Measurements from ENCODE around the gene ATP8A2.
"Not testable (repeated sequence)": the region's sequence is repeated elsewhere in the genome, so short reads cannot be mapped to it uniquely, and the experiment has no call there.

Gene ATP8A2

GRCh38 chr13:25371875-25372283 lies at the start of gene ATP8A2:
ATP8A2 (plus strand) TSS chr13:25371974; CDS start chr13:25372213, 239 bp downstream.
- no peak for DNase-seq (ENCODE audit: low read depth)

- DNase-seq (ENCODE audit: low read depth): no peak
Observed at GRCh38 chr13:25324100-25324499, 47.7 kb upstream of the ATP8A2 start.

DNA sequence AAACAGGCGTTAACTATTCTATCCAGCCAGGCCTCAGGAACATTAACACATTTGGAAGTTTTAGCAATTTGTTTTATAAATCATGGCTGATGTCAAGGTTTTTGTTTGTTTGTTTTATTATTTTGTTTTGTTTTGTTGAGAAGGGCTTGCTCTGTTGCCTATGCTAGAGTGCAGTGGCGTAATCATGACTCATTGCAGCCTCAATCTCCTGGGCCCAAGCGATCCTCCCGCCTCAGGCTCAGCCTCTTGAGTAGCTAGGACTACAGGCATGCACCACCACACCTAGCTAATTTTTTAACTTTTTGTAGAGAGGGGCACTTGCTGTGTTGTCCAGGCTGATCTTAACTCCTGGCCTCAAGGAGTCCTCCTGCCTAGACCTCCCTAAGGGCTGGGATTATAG lies 42.1 kb upstream of the ATP8A2 start:
- DNase-seq (ENCODE audit: low read depth): no peak

- DNase-seq (ENCODE audit: low read depth): no peak
Observed at GRCh38 chr13:25330541-25330940, 41.2 kb upstream of the ATP8A2 start.

DNA sequence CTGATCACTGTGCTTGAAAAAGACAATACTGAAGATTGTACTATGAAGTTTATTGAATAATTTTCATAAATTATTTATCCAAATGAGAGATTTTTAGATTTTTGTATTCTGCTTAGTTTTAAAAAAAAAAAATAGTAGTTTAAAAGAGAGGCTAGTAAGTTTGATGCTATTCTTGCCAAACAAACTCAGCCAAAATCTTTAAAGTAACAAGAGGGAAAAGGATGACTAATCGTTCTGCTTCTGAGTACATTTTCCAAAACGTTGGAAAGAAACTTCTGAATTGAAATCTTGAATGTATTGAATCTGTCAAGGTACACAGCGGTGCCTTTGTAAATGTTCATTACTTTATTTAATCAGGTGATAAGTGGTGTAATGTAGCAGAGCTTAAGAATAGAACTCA lies 35.9 kb upstream of the ATP8A2 start:
- no peak for DNase-seq (ENCODE audit: low read depth)

- DNase-seq (ENCODE audit: low read depth): no peak
Observed at GRCh38 chr13:25345576-25345975, 26.2 kb upstream of the ATP8A2 start.

- DNase-seq (ENCODE audit: low read depth): no peak
Observed at GRCh38 chr13:25347151-25347550, 24.6 kb upstream of the ATP8A2 start.

- no peak for DNase-seq (ENCODE audit: low read depth)
Observed at GRCh38 chr13:25351404-25351803, 20.4 kb upstream of the ATP8A2 start.

DNA sequence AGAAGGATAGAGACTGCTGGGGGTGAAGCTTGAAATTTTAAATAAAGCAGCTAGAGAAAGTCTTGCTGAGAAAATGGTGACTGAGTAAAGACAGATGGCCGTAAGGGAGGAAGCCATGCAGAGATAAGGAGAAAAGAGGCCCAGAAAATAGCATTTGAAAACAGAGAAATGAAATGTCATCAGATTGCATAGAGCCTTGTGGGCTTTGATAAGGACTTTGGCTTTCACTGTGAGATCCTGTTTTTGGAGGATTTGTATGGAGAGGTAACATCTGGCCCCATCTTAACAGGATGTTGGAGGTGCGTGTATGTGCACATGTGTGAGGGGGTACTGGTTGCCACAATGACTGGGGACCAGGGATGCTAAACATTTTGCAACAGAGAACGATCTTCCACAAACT lies 19.5 kb upstream of the ATP8A2 start:
- DNase-seq (ENCODE audit: low read depth): no peak

GRCh38 chr13:25352806-25353205 lies 19.0 kb upstream of the ATP8A2 start:
- DNase-seq (ENCODE audit: low read depth): no peak

DNA sequence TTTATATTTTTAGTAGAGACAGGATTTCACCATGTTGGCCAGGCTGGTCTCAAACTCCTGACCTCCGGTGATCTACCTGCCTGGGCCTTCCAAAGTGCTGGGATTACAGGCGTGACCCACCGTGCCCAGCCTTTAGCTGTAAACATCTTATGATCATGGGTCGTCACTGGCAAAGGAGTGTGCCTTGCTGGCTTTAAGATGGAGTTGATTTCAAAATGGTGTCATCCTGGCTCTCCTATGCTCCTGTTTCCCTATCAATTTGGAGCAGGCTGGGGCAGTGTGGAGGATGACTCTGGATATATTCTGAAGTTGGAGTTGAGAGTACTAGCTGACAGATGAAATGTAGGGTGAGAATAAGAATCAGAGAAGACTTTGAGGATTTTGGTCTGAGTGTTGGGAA lies 18.4 kb upstream of the ATP8A2 start:
- no peak for DNase-seq (ENCODE audit: low read depth)

DNA sequence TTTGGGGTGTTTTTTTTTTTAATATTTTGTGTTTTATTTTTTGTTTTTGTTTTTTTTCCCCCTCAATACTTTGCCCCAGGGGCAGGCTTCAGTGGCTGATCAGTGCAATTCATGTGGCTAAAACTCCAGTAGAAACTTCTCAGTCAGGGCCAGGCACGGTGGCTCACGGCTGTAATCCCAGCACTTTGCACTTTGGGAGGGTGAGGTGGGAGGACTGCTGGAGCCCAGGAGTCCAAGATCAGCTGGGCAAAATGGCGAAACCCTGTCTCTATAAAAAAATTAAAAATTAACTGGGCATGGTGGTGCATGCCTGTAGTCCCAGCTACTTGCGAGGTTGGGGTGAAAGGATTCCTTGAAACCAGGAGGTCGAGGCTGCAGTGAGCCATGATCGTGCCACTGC lies 17.4 kb upstream of the ATP8A2 start:
- no peak for DNase-seq (ENCODE audit: low read depth)

GRCh38 chr13:25360443-25360842 lies 11.3 kb upstream of the ATP8A2 start:
- not testable (repeated sequence) for DNase-seq (ENCODE audit: low read depth)

DNA sequence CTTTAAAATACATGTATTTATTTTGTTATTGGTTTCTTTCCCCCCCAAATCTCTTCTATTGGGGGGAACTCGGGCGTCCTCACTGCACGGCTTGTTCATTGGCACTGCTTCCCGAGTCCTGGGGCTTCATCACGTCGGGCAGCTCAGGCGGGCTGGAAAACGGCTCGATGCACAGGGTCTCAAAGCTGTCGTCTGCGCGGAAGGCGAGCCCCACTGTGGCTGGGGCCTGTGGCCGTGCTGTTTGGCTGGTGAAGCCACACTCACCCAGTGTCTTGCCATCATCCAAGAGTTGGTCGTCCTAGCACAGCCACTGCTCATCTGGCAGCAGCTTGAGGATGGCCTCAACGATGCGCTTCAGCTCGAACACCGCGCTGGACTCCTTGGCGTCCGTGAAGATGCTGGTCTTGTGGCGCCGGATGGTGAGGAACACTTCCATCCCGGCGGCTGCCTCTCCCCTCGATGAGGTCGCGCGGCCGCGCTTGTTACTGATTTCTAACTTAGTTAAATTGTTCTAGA lies 6.0 kb upstream of the ATP8A2 start:
- no peak for DNase-seq (ENCODE audit: low read depth)

DNA sequence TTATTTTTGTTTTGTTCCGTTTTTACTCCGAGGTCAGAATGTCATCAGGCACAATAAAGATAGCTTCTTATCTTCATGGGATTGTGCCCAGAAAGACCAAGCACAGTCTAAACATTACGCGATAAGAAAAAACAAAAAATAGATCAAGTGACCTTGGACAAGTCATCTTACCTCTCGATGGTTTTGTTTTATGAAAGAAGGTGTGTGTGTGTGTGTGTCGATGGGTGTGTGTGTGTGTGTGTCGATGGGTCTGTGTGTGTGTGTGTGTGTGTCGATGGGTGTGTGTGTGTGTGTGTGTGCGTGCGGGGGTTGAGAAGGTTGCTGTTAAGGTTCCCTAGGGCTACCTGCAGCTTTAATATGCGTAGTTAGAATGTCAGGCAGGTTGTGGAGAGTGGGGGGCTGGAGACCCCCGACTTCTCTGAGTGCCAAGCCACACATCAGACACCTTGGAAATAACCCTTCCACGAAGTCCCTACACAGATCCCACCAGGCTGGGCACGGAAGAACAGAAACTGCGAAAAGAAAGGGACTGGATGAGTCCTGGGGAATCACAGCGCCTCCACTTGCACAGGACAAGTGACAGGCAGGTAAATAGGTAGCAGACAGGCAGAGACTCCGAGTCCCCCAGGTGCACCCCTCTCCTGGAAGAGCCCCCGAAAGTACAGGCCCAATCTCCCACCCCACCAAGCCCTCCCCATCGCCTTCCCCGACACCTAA lies 458 bp upstream of the ATP8A2 start:
- DNase-seq (ENCODE audit: low read depth): no peak

GRCh38 chr13:25372284-25373081 lies 709 bp downstream of the ATP8A2 start:
- DNase-seq (ENCODE audit: low read depth): no peak

DNA sequence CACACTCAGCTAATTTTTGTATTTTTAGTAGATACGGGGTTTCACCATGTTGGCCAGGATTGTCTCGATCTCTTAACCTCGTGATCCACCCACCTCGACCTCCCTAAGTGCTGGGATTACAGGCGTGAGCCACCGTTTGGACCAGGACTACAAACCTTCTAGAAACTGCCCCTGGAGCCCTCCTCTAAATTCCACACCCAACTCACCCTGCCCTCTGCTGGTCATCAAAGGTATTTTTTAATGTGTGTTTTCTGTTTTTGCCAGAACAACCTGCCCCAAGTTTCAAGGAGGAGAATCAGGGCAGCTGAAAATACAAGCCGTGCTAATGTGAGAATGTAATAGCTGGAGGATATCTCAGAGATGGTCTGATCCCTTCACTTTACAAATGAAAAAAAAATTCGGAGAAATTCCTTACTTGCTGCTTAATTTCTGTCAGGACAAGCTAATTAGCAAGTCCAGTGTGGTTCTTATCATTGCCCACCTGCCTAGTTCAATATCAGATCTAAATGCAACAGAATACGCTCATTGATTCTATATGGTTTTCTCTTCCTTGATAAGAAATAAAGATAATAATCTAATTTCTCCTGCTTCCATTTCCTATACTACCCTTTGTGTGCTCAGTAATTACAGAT lies 4.1 kb downstream of the ATP8A2 start:
- DNase-seq (ENCODE audit: low read depth): no peak

DNA sequence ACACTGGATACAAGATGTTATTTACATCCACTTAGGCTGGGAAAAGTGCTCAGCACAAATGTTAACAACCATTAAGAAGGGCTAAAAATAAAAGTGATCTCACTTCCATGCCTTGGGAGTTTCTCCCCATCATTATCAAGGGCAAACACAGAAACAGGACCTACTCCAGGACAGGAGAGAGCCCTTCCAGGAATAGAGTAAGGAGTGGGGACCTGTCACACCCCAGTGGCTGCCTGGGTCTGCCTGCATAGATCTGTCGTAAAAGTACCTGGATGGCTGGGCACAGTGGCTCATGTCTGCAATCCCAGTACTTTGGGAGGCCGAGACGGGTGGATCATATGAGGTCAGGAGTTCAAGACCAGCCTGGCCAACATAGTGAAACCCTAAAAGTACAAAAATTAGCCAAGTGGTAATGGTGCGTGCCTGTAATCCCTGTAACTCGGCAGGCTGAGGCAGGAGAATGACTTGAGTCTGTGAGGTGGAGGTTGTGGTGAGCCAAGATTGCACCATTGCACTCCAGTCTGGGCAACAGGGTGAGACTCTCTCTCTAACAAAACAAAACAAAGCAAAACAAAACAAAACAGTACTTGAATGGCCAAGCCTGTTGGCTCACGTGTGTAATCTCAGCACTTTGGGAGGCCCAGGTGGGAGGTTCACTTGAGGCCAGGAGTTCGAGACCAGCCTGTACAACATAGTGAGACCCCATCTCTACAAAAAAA lies 5.6 kb downstream of the ATP8A2 start:
- no peak for DNase-seq (ENCODE audit: low read depth)

- DNase-seq (ENCODE audit: low read depth): no peak
Observed at GRCh38 chr13:25378528-25378927, 6.8 kb downstream of the ATP8A2 start.

DNA sequence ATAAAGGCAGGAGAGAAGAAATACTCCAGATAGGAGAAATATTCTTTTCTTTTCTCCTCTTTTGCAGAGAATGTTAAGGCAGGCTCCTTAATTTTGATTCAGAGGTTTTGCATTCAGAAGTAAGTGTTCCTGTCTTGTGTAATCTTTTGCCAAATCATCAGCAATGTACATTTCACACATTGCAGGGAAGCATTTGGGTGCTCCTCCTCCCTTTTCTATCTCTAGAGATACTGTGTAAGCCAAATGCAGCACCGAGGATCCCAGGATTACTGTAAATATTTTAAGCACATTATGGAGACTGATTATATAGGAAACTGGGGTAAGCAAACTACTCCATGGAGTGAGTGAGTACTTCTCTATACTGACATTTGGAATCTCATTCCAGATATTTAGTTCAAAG lies 7.2 kb downstream of the ATP8A2 start:
- no peak for DNase-seq (ENCODE audit: low read depth)

DNA sequence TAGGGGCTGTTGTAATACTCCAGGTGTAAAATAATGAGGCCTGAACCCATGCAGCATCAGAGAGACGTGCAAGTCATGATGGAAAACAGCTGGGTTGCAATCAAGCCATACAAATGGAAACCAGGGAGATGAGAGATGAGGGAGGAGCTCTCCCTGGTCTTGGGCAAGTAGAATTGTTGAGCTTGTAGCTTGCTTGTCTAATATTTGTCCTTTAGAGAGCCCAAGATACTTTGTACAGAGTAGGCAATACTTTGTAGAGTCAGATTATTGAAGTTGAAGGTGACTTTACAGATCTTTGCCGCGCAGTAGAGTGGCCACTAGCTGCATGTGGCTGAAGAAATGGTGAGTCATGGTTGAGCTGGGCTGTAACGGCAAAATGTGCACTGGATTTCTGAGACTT lies 8.3 kb downstream of the ATP8A2 start:
- DNase-seq (ENCODE audit: low read depth): no peak

DNA sequence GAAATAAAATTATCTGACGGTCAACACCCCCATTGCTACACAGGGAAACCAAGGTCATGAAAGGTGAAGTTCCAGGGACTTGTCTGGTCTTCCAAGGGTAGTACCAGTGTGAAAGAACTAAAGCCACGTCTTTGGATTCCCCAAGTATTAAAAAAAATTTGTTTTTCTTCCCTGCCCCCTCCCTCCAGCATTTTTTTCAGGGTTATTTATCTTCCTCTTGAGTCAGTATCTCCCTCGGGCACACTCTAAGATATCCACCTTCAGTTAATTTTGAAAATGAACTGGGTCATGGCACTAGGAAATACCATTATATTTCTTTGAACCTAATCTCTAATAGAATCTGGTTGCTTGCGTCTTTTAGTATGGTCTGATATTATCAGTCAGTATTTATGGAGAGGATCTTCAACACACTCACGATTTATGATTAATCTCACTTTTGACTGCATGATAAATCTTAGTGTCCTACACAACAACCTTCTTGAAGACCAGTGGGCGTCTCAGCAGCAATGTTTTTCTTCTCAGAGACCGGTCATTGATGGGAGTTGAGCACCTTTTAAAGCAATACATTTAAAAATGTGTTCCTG lies 9.1 kb downstream of the ATP8A2 start:
- DNase-seq (ENCODE audit: low read depth): no peak

Data from activated T-cell treated with anti-CD3 and anti-CD28 coated beads for 48 hours (primary cell).